ENCODE measurements around the gene ZSWIM6.

The ZSWIM6 gene

GRCh38 chr5:61332358-61332749 is 296 bp downstream of the ZSWIM6 start:
- no peaks in the 10 kb centered on the region for H3K27me3 ChIP-seq (replicated peaks)
- peaks cover 4% of the 10 kb centered on the region for H3K36me3 ChIP-seq (replicated peaks)
- in situ Hi-C loops (cut with HindIII; ENCODE audit: low pct_ligation_motif_present, low sequenced_read_pairs) = no loop called here
- no peak for TF ChIP-seq CTCF (IDR thresholded peaks at IDR 0.05; ENCODE audit: low read depth, low read length, missing control alignments)
- DNase-seq = no peak
- H3K27ac ChIP-seq = peak overlapping the region; percentile 85
- peak overlapping the region; percentile 84 for H3K4me3 ChIP-seq (ENCODE audit: low read depth, low read length)

- Histone ChIP-seq H3K27me3 (replicated peaks) (no peaks in the 10 kb centered on the region), H3K36me3 (replicated peaks) (peaks cover 4% of the 10 kb centered on the region), H3K27ac (peak overlapping the region; percentile 86), H3K4me3 (ENCODE audit: low read depth, low read length) (peak overlapping the region; percentile 86)
- TF ChIP-seq CTCF (IDR thresholded peaks at IDR 0.05; ENCODE audit: low read depth, low read length, missing control alignments) = no peak
- no peak for DNase-seq
- in situ Hi-C loops (cut with HindIII; ENCODE audit: low pct_ligation_motif_present, low sequenced_read_pairs) = no loop called here
Observed at GRCh38 chr5:61332851-61333320, 828 bp downstream of the ZSWIM6 start.

GRCh38 chr5:61333321-61333953 is 1.4 kb downstream of the ZSWIM6 start:
- Histone ChIP-seq H3K4me3 (ENCODE audit: low read depth, low read length) (peak overlapping the region; percentile 86), H3K27ac (peak overlapping the region; percentile 86), H3K27me3 (replicated peaks) (no peaks in the 10 kb centered on the region), H3K36me3 (replicated peaks) (peaks cover 4% of the 10 kb centered on the region)
- no peak for TF ChIP-seq CTCF (IDR thresholded peaks at IDR 0.05; ENCODE audit: low read depth, low read length, missing control alignments)
- in situ Hi-C loops (cut with HindIII; ENCODE audit: low pct_ligation_motif_present, low sequenced_read_pairs) = no loop called here
- no peak for DNase-seq

GRCh38 chr5:61333954-61334867 is 2.2 kb downstream of the ZSWIM6 start:
- Histone ChIP-seq H3K27me3 (replicated peaks) (no peaks in the 10 kb centered on the region), H3K27ac (peak overlapping the region; percentile 86), H3K36me3 (replicated peaks) (peaks cover 4% of the 10 kb centered on the region), H3K4me3 (ENCODE audit: low read depth, low read length) (peak overlapping the region; percentile 86)
- in situ Hi-C loops (cut with HindIII; ENCODE audit: low pct_ligation_motif_present, low sequenced_read_pairs) = no loop called here
- no peak for DNase-seq
- TF ChIP-seq CTCF (IDR thresholded peaks at IDR 0.05; ENCODE audit: low read depth, low read length, missing control alignments) = no peak

- Histone ChIP-seq H3K4me3 (ENCODE audit: low read depth, low read length) (peak overlapping the region; percentile 86), H3K27ac (no peak overlapping the region)
- in situ Hi-C loops (cut with HindIII; ENCODE audit: low pct_ligation_motif_present, low sequenced_read_pairs) = no loop called here
Observed at GRCh38 chr5:61334868-61335615, 3.0 kb downstream of the ZSWIM6 start.

More at GRCh38 chr5:61334868-61335615, 3.0 kb downstream of the ZSWIM6 start:
- Histone ChIP-seq H3K27me3 (replicated peaks) (no peaks in the 10 kb centered on the region), H3K36me3 (replicated peaks) (peaks cover 4% of the 10 kb centered on the region)
- no peak for DNase-seq
- TF ChIP-seq CTCF (IDR thresholded peaks at IDR 0.05; ENCODE audit: low read depth, low read length, missing control alignments) = no peak

All from brain microvascular endothelial cell (primary cell).